Measurements from ENCODE around the gene CBR3. TPM values are rescaled to one million over a fixed set of nuclear protein-coding genes. Genes with fewer than 3 reads are reported as not detected.

Gene CBR3
- total RNA-seq, 1 experiment from 2014 or later, result 1.7 TPM

GRCh38 chr21:36178349-36178748 lies 43.5 kb downstream of the CBR3 start:
- no peak overlapping the region for H2AFZ ChIP-seq (ENCODE audit: low read depth, low read length, poor library complexity, severe bottlenecking)
- H4K20me1 ChIP-seq (ENCODE audit: insufficient read depth), result no peaks in the 10 kb centered on the region
- DNase-seq (ENCODE audit: low read depth, low spot score) (no peak), ATAC-seq (no peak)
- H3K27ac ChIP-seq (ENCODE audit: low read depth, low read length), result no peak overlapping the region
- no peak overlapping the region for H3K4me2 ChIP-seq (ENCODE audit: low read length)
- ChIA-PET CTCF (interaction anchor here (1.0 kb wide), 1 partner anchor 31 kb away, joined by 3 read pairs; no protein-coding TSS in a partner anchor), POLR2A (interaction anchor here (0.6 to 0.9 kb wide), 2 partner anchors 10 to 142 kb away, joined by 3 read pairs; partner anchors contain the start of gene MORC3), RAD21 (ENCODE audit: low non-redundant PET in 1 of 2, low total read pairs in 2 of 2, uncharacterized antibody in 2 of 2, unreplicated experiment in 2 of 2) (no interaction called here)
- no peaks in the 10 kb centered on the region for H3K9me3 ChIP-seq (ENCODE audit: control insufficient read depth in 1 of 2, insufficient read depth in 1 of 2, low read depth in 1 of 2, low read length in 2 of 2)
- TF ChIP-seq CEBPB (IDR thresholded peaks at IDR 0.05; ENCODE audit: low read depth) (no peak), CTCF (IDR thresholded peaks at IDR 0.05 in 2 of 3, conservative IDR thresholded peaks at IDR 0.05 in 1 of 3; ENCODE audit: borderline replicate concordance in 1 of 3, insufficient read depth in 1 of 3, low read depth in 2 of 3, low read length in 2 of 3) (no peak), REST (IDR thresholded peaks at IDR 0.05; ENCODE audit: low read depth) (no peak), POLR2AphosphoS5 (IDR thresholded peaks at IDR 0.05; ENCODE audit: low read depth, low read length) (no peak), ATF3 (IDR thresholded peaks at IDR 0.05) (no peak), TCF7L2 (IDR thresholded peaks at IDR 0.05; ENCODE audit: borderline replicate concordance, extremely low read depth, insufficient read depth, insufficient read length) (no peak), POLR2A (IDR thresholded peaks at IDR 0.05; ENCODE audit: borderline replicate concordance, extremely low read depth, insufficient read depth, insufficient read length) (no peak)
- H3K27me3 ChIP-seq (ENCODE audit: insufficient read depth, low read length), result no peaks in the 10 kb centered on the region
- no peaks in the 10 kb centered on the region for H3K36me3 ChIP-seq (ENCODE audit: control insufficient read depth in 1 of 2, insufficient read depth in 2 of 2, low read length in 2 of 2)
- intact Hi-C loops (cut with micrococcal nuclease), result no loop called here
- H3K4me3 ChIP-seq (replicated peaks in 1 of 2; ENCODE audit: low read depth in 1 of 2, low read length in 2 of 2), result no peak overlapping the region
- BruUV-seq (replicated peaks), result no TSS peak
- no peak overlapping the region for H3K9ac ChIP-seq (ENCODE audit: low read length)
- no peaks in the 10 kb centered on the region for H3K9me2 ChIP-seq (ENCODE audit: insufficient read depth)
- no peaks in the 10 kb centered on the region for H3K79me2 ChIP-seq (ENCODE audit: insufficient read depth, low read length)
- H3K4me1 ChIP-seq (ENCODE audit: control insufficient read depth in 1 of 2, insufficient read depth in 2 of 2, low read length in 2 of 2), result peaks cover 6 to 8% of the 10 kb centered on the region in 2 experiments

All from HCT116 (cell line).